ENCODE data around the gene SOCS3.
A peak's percentile ranks its signal among the peaks of the same experiment; 100 is the strongest.

SOCS3 gene

DNA sequence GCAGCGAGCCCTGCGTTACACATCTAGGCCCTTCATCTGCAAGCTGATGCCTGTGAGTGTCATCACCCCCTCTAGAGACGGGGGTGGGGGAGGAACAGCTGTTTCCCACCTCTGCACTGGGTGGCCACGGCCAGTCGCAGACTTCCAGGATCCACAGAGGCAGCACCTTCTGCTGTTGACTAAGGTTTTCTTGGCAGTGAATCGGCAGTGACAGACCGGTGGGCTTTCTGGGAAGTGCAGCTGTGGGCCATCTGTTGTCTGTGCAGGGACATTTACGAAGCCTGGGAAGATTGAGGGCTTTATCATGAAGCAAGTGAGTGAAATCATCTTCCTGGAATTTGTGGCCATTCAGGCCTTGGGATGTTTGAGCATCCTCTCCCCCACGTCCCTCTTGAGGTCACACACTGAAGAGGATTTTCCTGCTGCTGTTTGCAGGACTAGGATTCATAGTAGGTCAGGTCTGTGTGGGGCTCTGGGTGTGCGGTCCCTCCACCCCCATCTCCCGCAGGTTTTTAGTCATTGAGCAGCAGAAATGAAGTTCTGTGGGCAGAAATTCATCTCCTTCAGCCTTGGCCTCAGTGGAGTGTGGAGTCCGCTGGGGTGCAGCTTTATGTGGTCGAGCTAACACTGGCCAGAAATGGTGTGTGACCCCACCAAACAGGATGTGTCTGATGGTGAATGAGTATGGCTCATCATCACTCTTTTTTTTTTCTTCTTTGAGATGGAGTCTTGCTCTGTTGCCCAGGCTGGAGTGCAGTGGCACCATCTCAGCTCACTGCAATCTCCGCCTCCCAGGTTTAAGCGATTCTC is 30.6 kb upstream of the SOCS3 start:
- DNase-seq (ENCODE audit: low read depth), result no peak

DNA sequence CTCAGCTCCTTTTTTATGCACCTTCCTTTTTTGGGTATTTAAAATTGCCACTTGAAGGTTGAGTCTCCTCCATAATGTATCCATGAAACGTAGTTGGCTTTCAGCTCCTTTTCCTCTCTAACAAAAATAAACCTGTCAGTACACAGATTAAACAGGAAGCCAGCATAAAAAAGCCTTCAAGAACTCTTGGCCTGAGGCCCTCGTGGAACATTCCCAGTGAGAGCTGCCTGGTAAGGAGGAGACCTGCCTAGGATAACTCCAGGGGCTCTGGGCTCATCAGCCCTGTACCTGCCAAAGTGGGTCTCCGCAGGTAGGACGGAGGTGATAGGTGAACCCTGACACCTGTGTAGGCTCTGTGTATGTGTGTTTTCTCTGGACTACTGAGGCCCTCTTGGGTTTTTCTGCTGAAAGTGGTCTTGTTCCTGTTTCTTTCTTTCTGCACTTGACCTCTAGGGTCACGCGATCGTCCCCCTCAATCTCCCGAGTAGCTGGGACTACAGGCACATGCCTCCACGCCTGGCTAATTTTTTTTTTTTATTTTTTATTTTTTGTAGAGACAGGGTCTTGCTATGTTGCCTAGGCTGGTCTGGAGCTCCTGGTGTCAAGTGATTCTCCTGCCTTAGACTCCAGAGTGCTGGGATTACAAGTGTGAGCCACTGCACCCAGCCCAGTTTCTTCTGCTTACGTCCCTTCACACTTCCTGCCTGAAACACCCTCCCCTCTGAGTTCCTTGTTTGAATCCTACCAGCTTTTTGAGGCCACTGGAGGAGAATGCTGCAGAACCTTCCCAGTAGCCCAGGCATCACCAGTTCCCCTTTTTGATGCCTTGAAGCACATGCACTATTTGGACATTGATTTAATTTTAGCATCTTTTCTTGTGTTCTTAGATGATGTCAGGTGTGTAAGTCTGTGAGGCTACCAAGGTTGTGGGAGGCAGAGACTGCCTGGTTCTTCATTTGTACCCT is 28.4 kb upstream of the SOCS3 start:
- no peak for DNase-seq (ENCODE audit: low read depth)

DNA sequence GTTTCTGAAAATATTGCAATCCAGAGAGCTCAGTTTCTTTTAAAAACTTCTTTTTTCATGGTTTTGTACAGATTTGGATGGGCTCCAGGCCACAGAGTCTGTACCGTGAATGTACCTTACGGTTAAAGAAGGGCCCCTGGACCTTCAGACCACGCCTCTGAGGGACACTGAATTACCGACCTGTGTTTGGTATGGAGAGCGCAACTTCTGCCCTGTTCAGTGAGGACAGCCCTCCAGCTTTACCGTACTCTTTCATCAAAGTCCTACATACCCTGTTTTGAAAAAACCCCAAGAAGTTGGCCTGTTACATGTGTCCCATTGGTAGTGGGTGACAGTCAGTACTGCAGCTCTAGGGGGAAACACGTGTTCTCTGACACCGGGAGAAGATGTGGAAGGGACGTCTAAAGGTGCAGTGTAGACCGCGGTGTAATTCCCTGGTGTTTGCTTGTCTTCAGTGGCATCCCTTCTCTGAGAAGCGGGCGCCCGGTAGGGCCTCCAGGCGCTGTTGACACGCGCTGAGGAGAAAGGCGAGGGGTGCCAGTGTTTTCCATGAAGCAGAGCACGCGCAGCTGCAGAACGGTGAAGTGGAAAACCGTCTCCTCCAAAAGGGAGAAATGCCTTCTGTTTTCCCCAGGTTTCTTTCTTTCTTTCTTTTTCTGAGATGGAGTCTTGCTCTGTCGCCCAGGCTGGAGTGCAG is 24.8 kb upstream of the SOCS3 start:
- no peak for DNase-seq (ENCODE audit: low read depth)

DNA sequence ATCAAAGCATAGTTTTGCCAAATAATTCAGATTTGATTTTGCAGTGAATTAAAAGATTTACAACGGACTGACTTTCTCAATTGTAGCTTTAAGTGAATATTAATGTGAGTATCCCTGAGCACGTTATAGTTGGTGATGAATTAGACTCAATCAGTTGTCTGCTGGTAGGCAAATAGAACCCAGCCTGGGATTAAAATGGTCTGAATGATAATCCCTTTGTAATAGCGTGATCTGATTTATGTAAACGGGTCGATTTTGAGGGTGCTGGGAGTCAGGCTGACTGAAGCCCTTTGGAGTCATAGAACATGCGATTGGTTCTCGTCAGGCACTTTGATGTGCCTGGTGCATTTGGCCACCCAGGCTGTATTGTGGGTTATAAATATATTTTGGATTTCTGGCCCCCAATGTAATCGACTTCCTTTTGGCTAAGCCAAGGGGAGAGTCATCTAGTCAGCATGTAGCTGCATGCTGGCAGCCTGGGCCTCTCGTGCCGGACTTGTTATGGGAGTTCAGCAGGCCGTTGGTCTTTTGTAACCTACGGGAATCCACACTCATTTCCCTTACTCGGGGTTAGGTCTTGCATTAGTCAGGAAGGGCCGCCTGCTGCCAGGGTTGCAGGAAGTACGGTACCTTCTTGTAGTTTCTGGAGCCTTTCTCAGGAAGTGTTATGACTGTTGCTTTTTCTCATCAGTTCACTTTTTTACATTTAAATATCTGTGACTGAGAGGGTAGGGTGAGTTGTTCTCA is 24.0 kb upstream of the SOCS3 start:
- DNase-seq (ENCODE audit: low read depth), result no peak

DNA sequence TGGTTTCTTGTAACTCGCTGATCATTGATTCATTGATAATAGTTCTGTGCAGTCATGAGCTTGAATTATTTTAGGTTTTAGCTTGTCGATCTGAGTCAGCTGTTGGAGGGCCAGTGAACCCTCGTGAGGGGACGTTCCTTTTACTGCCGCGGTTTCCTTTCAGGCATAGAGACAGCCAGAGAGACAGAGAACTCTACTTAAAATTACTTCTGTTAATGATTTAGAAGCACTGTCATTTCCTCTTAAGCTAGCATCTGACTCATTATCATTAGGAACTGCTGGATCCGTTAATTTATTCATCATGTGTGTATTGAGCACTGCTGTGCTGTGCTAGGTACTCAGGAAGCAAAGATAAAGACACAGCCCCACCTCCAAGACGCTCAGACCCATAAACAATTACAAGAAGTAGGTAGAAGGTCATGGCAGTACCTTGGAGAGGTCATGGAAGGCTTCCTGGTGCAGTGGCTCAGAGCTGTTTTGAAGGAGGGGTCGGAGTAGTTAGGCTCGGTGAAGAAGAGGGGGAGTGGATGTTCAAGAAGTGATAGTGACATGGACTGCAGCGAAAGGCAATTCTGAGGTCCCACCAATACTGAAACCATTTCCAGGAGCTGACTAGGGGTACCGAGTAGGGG is 21.8 kb upstream of the SOCS3 start:
- DNase-seq (ENCODE audit: low read depth), result no peak

DNA sequence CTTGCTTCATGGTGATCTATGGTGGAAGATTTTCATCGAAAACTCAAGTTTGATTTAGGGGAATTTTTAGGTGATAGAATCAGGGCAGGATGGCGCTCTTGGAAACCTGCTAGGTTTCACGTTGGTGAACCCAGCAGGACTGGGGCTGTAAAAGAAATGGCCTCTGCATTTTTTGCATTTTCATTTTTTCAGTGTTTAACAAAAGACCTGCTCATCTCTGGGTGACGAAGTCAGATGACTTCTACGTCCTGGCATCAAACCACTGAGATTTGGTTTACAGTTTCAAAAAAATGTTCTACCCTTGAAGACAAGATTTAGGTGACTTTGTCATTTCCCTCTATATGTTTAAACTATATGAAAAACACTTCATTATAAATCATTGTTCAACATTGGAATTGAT is 20.5 kb upstream of the SOCS3 start:
- no peak for DNase-seq (ENCODE audit: low read depth)

DNA sequence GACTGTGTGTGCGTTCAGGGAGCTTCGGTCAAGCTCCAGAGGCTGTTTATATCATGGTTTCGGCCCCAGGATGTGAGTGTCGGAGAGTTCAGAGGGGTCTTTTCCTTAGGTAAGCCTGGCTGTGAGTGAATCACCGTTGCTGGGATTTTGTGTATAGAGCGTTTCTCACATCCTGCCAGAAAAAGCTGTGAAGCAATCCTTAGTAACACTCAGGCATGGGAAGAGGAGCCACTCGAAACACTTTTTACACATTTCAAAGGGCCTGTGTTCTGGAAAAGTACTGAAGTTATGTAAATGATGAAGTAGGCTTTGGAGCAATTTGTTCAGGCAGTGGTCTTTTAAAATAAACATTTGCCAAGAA is 19.2 kb upstream of the SOCS3 start:
- DNase-seq (ENCODE audit: low read depth), result no peak

DNA sequence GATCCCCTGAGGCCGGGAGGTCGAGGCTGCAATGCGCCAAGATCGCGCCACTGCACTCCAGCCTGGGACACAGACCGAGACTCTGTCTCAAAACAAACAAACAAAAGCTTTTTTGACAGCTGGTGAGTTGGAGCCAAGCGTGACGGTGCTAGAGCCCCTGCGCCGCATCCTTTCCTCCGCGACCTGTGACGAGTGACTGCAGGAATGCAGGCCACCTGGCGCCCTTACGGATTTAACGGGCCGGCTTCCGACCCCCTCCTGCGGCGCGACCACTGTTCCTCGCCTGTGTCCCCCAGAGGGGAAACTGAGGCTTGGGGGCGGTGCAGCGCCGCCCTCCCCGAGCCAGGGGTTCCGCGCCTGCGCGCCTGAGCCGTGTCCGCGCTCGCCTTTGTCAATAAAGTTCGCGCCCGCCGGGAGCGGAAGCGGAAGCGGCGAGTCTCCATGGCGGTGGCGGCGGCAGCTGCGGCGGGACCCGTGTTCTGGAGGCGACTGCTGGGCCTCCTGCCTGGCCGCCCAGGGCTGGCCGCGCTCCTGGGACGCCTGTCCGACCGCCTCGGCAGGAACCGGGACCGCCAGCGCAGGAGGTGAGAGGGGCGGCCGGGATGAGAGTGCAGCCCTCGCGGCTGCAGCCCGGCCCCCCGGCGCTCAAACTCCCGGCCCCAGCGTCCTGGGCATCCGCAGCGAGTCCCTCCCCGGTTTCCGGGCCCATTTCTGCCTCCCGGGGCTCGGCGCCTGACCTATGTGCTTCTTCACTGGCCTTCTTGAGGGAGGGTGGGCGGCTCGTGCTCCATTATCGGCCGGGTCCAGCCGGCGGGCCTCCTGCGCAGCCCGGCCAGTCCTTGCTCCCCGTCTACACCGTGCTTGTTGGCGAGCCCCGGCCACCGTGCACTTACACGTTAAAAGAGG is 18.6 kb upstream of the SOCS3 start, which contains the start of gene PGS1:
TSS of gene PGS1 (plus strand) at position 425 of the 906 bp plus-strand sequence. CDS start at position 442, 17 bp downstream.
- peak; percentile 77 for DNase-seq (ENCODE audit: low read depth)

DNA sequence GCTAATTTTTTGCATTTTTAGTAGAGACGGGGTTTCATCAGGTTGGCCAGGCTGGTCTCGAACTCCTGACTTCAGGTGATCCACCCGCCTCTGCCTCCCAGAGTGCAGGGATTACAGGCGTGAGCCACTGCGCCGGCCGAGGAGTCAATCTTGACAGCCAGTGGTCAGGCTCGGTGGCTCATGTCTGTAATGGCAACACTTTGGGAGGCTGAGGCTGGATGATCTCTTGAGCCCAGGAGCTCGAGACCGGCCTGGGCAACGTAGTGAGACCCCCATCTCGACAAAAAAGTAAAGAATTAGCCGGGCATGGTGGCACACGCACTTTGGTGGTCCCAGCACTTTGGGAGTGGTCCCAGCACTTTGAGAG is 18.0 kb upstream of the SOCS3 start:
- DNase-seq (ENCODE audit: low read depth), result no peak

DNA sequence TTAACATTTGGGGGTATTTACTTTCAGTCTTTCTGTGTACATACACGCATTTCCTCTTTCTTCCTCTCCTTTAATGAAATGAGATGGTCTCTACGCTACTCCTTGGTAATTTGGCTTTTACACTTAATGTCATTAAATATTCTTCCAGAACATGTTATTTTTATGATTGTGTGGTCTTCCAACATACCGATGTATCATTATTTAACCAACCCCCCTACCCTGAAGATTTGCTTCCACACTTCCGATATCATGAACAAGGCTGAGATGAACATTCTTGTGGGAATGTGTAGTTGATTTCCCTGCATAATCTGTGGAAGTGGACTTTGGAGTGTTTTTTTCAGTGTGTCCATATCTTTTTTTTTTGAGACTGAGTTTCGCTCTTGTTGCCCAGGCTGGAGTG is 16.3 kb upstream of the SOCS3 start:
- no peak for DNase-seq (ENCODE audit: low read depth)

DNA sequence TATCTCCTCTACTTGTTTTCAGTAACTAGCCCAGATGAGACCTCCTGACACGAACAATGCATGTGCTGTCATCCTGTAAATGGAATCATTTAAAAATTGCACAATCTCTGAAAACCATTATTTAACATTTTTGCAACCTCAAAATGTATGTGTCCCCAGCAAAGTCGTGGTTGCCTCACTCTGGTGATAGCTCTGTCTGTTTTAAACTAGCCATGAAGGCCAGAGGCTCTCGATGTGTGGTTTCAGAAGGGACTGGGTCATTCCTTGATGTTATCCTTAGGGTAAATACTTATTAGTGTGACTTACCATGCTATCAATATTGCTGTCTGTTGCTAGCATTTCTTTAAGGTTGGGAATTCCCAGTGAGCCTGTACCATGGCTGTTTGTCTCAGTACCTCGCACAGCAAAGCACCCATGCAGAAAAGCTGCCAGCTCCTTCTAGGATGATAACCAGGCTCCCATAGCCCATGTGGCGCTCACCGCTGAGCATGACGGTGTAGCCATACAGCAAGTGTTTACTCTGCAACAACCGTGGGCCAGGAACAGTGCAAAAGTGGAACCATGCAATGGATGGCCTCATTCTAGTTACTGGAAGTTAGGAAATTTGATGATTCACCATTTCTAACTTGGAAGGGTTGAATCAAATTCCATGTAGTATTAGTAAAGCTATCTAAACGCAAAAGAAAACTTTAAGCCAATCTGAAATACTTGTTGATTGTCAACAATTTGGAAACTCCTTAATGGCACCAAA is 15.7 kb upstream of the SOCS3 start:
- no peak for DNase-seq (ENCODE audit: low read depth)

DNA sequence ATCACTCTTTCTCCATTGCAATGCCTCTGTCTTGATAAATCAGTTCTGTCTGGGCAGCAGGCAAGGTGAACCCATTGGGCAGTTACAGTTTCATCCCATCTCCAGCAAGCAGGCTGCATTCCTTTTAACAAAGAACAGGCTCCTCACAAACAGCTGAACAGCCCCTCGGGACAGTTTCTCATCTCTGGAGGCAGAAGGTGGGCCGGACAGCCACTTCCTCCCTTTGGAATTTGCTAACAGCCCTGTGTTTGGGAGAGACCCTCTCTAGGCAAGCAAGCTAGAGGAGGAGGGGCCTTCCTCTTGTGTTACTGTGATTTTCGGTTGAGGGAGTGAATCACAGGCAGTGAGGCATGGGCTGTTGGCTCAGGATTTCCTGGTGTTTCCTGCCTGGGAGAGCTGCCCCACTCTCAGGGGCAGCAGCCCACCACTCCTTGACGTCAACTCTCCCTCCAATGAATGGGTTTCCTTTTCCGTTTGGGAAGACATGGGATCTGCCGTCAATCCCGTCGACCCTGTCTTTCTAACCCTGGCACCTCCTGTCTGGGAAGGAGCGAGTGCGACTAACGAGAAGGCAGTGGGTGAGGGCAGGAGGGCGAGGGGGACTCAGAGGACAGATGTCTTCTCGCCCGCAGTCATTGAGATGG is 14.9 kb upstream of the SOCS3 start:
- DNase-seq (ENCODE audit: low read depth), result no peak

DNA sequence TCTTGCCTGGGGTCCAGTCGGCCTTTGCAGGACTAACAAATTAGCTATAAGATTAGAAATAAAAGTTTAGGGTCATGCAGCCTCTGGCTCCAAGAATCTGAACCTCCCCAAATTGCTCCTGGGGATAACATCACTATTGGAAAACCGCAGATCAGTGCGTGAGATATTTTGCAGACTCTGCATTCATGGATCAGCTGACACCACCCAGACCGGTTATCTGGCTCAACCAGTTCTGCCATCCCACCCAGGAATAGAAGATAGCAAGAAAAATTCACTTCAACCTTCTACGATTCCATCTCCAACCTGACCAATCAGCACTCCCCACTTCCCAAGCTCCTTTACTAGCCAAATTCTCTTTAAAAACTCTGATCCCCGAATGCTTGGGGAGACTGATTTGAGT is 14.3 kb upstream of the SOCS3 start:
- DNase-seq (ENCODE audit: low read depth), result no peak

DNA sequence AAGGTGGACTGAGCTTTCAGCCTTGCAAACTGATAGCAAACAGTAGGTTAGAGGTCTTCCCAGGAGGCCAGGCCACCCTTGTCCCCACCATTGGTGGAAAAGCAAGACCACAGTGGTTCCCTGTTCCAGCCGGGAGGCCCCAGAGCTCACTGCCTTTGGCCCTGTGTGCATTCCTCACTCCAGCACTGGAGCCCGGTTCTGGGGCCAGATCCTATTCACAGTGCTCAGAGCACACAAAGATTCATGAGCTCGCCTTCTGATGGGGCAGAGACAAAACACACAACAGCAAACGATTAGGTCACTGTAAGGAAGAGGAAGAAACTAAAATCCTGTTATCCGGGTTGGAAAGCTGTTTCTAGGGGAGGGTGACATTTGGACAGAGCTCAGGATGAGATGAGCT is 13.0 kb upstream of the SOCS3 start:
- no peak for DNase-seq (ENCODE audit: low read depth)

DNA sequence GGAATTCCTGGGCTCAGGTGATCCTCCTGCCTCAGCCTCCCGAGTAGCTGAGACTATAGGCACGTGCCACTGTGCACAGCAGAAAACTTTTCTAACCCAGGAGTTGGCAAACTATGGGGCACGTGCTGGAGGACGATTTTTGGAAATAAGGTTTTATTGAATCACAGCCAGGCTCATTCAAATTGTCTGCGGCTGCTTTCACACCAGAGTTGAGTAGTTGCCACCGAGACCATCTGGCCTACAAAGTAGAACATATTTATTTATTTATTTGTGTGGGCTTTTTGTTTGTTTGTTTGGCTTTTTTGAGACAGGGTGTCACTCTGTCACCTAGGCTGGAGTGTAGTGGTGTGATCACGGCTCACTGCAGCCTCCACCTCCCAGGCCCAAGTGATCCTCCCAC is 11.2 kb upstream of the SOCS3 start:
- no peak for DNase-seq (ENCODE audit: low read depth)

DNA sequence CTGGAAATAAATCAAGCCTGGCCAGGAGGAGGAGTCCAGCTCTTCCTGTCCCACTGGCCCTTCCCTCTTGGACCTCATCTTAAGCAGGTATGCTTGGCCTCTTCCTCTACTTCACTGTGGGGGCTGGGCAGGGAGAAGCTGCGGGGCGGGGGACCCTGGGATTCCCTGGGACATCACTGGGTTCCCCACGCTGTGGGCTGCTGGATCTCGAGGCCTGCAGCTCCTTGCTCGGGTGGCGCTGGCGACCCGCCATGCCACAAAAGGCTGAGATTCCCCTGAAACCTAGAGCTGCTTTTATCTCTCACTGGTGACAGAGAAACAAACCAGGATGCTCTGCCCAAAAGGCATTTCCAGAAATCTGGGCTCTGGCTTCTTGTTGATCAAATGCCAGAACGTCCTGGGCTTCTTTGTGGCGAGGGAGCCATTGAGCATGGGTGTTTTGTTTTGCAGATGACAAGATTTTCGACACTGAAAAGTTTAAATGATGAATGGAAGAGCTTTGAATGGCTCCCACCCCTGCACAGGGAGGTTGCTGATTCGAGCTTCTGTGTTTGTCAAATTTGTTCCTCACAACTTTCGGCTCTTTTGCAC is 10.0 kb upstream of the SOCS3 start:
- no peak for DNase-seq (ENCODE audit: low read depth)

DNA sequence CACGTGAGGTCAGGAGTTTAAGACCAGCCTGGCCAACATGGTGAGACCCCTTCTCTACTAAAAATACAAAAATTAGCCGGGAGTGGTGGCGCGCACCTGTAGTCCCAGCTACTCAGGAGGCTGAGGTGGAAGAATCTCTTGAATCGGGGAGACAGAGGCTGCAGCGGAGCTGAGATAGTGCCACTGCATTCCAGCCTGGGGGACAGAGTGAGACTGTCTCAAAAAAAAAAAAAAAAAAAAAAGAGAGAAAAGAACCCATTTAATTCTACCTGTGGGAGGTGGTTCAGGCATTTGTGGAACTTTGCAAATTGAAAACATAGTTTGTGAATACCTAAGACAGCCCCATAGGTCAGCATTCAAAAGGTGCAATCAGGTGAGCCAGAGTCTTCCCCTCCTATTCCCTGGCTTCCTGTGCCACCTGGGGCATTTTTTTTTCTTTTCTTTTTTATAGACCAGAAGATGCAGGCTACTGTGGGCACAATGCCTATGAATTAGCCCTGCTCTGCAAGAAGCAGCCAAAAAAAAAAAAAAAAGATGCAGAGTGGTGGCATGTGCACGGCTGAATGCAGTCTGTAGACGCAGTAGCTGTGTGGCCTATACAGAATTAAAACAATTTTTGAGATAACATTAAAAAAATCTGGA is 9.1 kb upstream of the SOCS3 start:
- no peak for DNase-seq (ENCODE audit: low read depth)

DNA sequence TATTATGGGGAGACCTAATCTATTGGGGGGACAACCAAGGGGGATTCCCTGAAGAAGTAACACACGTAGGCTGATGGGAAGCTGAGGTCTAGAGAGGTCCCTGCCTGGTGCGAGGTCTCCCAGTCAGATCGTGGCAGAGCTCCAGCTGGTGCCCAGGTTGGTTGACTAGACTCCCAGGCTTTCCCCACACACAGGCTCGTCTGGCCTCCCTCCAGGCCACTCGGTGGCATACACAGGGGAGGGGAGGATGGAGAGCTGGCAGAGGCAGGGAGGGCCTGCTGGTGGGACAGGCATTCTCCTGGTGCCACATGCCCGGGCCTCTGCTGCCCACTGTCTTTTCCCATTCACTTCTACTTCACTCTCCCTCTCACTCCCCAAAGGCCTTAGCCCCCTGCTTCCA is 8.5 kb upstream of the SOCS3 start:
- no peak for DNase-seq (ENCODE audit: low read depth)

All from activated T-cell treated with anti-CD3 and anti-CD28 coated beads for 1 hour (primary cell).